ENCODE results near the gene CDK14. TPM values are rescaled to one million over a fixed set of nuclear protein-coding genes. Genes with fewer than 3 reads are reported as not detected.

CDK14 gene
- total RNA-seq, 1 experiment from 2014 or later: 19.6 TPM

DNA sequence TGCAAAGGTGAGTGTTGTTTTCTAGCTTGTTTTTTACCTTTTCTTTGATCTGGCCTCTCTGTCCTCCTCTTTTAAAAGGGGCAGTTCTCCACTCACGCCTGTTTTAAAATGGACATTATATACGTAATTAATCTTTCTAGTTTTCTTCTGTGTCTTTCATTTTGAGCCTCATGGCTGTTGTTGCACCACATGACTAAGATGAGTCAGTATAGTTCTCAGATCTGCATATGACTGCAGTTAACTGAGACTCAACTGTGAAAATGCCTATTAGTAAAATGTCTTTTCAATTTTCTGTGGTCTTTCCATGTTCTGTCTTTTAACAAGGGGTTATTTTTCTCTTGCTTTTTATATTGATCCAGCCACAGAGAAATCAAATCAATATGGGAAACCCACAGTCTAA is 296.1 kb downstream of the CDK14 start:
- DNase-seq (ENCODE audit: low spot score): no peak

DNA sequence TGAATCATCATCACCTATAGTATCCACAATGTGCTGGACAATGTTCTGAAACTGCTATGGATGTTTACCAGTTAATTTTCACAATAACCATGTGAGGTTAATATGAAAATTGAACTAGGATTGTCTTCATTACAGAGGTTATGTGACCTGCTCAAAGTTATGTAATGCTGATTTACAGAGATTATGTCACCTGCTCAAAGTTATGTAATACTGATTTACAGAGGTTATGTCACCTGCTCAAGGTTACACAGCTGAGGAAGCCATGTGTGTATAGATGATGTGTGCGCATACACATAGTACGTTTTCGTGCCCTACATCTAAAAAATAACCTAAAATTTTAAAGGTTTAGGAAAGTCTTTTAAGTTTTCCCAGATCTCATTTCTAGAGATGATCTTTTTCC is 298.0 kb downstream of the CDK14 start:
- DNase-seq (ENCODE audit: low spot score): no peak

DNA sequence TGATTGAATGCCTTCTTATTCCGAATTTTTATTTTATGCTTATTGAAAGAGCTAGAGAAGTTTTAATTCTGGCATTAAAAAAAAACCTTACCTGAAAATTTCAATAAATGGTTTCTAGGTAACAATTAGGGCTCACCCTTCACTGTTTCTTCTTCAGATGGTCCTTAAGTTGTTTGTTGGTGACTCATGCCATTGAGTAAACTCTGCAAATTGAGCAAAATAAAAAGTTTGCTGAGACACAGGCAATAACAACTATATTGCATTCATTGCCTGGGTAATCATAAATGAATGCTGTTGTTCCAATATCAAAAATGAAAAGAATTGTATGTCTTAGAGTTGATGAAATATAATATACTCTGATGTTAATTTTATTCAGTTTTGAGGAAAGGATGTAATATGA is 300.3 kb downstream of the CDK14 start:
- no peak for DNase-seq (ENCODE audit: low spot score)

DNA sequence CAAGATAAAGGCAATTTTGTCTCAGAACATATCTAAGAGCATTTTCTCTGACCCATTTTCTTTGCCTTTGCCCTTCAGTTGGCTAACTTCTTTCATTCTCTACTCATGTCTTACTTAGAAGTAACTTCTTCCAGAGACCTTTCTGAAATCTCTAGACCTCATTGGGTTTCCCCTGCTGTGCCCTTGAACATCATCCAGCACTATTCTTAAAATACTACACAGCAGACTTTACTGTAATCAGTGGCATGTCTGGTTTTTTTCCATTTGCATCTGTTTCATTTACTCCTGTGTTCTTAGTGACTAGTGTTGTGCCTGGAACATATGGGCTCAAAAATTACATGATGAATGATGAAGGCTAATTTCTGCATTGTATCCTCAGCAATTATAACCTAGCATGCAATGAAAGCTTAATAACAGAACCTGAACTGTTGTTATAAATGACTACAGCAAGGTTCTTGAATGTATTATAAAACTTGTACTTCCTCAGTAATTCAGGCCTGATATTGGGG is 301.9 kb downstream of the CDK14 start:
- no peak for DNase-seq (ENCODE audit: low spot score)

DNA sequence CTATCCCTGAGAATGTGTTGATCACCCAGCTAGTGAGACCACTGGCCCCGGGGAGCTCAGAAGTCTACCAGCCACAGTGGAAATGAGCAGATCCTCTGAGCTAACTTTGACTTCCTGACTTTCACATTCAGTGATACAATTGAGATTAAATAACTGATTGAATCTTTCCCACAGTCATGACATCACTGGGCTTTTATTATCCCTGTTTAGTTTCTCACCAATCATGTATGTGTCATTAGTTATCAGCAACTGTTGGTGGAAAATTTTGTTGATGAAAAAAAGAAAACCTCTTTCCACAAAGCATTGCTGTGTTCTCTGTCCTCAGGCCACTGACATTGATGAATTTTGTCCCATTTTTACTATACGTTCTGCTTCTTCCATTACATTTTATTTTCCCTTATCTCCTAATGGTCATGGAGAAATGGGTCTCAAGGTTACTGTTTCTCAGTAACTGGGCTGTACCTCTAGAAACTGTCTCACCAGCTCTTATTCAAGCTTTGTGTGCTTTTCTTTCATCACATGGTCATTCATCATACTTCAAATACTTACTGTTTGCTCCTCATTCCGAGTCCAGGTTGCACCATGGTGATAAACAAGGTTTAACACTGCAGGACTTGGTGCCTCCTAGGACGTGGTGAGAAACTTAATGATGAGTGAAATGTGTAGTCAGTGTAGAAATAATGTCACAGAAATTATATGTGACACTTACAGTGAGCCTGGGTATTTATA is 304.7 kb downstream of the CDK14 start:
- DNase-seq (ENCODE audit: low spot score): no peak

DNA sequence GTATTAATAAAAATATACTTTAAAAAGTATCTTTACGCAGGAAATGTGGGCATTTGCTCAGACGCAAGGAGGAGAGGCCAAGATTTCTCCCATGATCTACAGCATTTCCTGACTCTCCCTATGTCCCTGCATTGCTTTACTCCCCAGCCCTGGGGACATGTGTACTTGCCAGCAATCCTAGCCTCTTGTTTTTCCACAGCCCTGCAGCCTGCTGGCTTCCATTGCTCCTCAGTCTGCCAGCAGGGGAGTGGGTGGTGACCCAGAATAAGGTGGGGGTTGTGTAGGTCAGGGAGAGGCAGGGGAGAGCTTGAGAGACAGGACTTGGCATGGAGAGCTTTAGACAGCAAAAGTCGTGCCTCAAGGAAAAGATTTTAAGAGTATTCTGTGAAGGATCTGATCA is 307.7 kb downstream of the CDK14 start:
- no peak for DNase-seq (ENCODE audit: low spot score)

DNA sequence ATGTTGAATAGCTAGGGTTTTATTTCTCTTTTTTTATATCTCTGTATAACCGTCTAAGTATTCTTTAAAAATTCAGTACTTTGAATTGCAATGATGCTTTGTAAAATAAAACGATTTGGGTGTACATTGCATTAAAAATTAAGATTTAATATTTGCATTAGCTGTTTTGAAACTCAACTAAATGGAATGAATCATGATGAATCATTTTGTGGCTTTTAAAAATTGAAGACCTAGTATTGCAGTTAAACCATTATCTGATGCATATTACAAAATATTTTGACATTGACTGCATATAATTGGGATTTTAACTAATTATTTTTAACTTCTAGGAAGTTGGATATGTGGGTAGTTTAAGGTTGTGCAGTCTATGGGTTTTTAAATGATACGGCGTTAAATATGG is 314.0 kb downstream of the CDK14 start:
- peak; percentile 2 for DNase-seq (ENCODE audit: low spot score)

DNA sequence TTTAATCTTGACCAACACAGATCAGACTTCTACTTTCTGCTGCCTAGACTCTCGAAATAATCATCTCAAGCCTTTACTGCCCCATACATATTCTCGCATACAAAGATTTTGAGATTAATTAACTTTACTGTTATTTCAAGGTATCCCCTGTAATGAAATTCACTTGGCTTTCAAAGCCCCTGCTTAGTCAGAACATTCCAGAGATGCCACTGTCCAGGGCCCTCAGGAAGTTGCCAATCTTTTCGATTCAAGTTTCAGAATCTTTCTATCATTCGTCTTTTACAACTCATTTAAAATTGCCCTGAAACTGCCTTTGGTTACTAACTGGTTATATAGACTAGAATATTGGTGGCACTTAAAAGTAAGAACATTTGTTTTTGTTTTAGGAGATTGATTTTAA is 320.2 kb downstream of the CDK14 start:
- no peak for DNase-seq (ENCODE audit: low spot score)

DNA sequence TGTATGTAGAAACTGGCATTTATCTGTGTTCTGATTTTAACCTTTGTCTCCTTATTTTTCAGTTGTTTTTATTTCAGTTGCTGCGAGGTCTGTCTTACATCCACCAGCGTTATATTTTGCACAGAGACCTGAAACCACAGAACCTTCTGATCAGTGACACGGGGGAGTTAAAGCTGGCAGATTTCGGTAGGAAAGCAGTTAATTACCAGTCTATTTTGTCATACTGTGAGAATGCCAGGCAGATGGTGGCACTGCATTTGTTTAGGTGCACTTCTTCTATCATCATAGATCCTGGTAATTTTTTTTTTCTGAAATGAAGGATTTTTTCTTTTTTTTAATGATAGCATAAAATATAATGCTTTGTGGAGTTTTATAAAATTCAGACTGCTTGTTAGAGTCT is 321.4 kb downstream of the CDK14 start:
- DNase-seq (ENCODE audit: low spot score): no peak

DNA sequence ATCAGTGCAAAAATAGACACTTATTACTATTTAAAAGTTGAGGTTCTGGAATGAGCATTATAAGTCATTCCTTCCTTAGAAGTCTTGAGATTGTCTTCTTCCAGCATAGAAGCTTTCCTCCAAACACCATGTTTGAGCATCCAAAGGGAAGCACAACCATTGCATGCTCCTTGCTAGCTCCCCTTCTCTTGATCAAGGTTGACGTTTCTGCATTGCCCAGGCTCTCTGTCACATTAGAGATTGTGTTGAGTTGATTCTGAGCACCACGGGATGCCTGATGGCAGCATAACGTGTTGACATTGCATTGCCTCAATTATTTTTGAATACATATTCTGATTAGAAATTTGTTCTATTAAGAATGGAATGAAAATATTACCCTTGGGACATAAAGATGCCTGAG is 322.2 kb downstream of the CDK14 start:
- DNase-seq (ENCODE audit: low spot score): no peak

DNA sequence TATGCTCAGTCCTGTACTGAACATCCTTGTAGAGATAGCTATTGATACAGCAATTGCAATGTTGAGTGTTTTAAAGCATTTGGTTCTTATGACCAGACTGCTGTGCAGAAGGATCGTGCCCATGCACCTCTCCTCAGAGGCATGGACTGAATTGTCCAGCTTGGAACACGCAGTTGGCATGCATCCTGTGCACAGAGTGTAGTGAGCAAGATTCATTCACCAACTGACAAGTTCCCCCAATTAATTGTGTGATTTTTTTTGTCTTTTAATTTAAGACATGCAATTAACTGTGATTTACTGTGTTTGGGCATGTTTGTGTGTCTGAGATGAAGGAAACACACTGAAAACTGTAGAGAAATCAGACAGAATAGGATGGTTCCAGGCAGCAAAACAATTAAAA is 323.7 kb downstream of the CDK14 start:
- DNase-seq (ENCODE audit: low spot score): no peak

DNA sequence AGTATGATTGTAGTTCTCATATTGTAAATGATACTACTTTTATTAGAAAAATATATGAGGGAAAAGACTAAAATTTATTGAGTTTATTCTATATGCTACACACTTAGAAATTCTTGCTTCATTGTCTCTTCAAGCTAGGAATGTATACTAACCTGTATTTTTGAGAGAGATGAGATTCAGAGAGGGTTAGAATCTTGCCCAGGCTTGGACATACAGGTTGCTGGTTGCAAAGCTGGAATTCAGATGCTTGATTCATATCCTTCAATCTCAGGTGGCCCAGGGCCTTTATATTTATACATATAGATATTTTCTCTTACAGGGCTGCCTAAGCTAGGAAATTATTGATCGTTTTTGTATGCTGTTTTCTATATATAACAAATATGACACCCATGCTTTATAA is 324.2 kb downstream of the CDK14 start:
- no peak for DNase-seq (ENCODE audit: low spot score)

DNA sequence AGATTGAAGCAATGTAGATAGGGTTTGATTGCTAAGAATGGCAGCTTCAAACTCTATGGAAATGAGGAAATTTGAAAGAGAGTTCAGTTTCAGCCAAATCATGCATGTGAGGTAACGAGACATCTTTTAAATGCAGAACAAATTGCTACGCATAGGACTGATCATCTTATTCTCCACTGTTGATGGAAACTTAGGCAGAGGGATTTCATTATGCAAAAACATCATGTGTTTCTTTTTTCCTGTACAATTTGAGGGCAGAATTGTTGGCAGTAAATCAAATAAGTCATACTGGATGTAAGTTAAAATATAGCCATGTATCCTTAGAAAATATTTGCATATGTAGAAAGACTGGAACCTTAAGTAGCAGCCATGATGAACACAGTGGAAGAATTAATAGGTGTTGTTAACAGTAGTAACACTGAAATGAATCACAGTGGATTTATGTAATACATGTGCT is 327.4 kb downstream of the CDK14 start:
- no peak for DNase-seq (ENCODE audit: low spot score)

DNA sequence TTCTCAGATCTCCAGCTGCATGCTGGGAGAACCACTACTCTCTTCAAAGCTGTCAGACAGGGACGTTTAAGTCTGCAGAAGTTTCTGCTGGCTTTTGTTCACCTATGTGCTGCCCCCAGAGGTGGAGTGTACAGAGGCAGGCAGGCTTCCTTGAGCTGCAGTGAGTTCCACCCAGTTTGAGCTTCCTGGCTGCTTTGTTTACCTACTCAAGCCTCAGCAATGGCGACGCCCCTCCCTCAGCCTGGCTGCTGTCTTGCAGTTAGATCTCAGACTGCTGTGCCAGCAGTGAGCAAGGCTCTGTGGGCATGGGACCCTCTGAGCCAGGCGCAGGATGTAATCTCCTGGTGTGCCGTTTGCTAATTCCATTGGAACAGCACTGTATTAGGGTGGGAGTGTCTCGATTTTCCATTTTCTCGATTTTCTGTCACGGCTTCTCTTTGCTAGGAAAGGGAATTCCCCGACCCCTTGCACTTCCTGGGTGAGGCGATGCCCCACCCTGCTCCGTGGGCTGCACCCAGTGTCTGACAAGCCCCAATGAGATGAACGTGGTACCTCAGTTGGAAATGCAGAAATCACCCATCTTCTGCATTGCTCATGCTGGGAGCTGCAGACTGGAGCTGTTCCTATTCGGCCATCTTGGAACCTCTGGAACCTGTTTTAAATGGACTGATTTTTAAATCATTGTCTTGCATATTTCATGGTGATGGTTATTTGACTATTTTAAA is 332.7 kb downstream of the CDK14 start:
- peak; percentile 26 for DNase-seq (ENCODE audit: low spot score)

DNA sequence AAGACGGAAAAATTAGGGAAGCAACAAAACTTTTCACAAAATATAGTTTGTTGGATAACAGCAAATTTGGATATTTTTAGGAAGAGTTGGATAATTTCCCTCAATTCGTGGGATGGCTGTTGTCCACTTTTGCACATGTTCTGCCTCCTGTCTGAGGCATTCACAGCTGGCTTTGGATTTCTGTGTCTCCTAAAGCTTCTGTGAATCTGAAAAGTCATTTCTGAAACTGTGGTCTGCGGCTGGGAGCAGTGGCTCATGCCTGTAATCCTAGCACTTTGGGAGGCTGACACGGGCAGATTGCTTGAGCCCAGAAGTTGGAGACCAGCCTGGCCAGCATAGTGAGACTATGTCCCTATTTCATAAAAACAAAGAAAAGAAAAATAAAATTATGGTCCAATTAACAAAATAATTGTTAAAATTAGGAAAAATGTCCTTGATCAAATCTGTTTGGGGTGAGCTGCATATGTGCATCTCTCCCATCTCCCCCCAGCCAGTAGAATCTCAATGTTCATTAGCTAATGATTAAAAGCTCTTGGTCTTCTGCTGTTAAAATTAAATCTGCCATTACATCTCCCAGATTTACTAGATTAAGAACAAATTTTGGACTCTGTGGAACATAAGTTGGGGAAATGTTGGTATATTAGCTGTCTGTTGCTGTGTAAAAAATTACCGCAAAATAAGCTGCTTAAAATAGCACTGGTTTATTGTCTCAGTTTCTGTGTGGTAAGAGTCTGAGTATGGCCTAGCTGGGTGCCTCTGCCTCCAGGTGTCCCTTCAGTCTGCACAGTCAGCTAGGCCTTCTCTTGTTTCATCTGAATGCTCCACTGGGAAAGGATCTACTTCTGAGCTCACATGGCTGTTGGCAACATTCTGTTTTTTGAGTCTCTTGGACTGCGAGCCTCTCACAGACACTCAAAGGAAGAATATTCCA is 336.1 kb downstream of the CDK14 start:
- DNase-seq (ENCODE audit: low spot score): no peak

DNA sequence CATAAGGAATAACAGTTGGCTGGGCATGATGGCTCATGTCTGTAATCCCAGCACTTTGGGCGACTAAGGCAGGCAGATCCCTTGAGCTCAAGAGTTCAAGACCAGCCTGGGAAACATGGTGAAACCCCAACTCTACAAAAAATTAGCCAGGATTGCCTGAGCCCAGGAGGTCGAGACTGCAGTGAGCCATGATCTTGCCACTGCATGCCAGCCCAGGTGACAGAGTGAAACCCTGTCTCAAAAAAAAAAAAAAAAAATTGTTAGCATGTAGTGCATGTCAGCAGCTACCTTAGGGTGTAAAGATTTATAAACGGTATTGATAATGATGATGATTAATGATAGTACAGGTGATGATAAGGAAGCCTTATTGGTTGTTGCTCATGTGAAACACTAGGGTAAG is 336.9 kb downstream of the CDK14 start:
- no peak for DNase-seq (ENCODE audit: low spot score)

DNA sequence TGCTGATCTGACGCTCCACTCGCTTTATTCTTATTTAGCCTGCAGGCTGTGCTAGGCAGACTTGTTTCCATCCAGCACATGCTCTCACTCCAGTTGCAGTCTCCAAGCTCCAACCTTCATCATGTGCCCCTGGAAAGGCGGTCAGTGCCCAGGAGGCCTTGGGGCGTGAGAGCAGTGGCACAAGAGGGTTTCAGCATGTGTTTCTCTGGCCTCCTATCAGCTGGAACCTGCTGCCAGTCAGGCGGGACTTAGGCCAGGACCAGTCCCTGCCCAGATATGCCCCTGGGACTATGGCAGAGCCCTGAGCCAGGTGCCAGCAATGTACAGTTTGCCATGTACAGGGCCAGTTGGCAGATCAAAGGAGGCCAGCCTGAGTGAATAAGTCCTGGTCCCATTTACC is 337.9 kb downstream of the CDK14 start:
- DNase-seq (ENCODE audit: low spot score): no peak

DNA sequence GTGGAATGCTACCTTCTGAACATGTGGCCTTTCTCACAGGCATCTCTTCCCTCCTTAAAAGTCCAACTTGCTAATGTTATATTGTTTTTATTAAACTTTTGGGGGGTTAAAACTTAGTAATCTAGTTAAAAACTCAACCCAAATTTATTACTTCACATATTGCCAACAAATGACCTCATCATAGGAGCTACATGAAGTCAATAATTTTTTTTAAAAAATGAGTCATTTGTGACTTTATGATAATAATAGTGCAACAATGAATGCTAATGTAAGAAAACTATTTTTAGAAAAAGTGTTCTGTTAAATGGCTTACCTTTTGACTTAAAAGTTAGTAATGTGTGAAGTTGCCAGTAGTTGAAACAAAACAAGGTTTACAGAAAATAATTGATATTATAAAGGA is 342.2 kb downstream of the CDK14 start:
- no peak for DNase-seq (ENCODE audit: low spot score)

DNA sequence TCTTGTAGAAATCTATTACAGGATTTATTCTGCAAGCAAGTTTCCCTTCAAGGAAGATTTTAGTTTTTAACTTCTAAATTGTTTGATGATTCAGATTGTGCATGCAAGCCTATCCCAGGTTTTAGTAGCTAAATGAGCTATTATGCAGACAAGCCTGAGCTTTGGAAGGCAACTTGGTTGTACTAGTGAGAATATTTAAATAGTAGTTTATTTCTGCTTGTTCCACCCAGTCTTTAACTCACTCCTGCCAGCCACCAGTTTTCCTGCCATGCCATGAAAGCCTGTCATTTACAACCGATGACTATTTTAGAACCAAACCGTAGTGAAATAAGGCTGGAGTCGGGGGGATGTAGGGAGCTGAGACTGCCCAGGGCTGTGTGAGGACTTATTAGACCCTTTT is 343.5 kb downstream of the CDK14 start:
- DNase-seq (ENCODE audit: low spot score): no peak

DNA sequence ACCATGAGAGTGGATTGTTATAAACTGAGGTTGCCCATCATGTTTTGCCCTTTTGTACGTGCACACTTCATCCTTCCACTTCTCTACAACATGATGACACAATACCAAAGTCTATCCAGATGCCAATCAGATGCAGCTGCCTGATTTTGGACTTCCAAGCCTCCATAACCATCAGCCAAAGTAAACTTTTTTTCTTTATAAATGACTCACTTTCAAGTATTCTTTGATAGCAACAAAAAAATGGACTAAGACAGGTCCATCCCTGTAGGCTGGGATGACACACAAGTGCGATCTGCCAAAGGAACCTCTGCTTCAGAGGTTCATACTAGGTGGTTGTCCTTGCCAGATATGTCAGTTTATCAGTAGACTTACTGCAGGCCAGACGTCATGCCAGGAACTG is 347.9 kb downstream of the CDK14 start:
- DNase-seq (ENCODE audit: low spot score): no peak

DNA sequence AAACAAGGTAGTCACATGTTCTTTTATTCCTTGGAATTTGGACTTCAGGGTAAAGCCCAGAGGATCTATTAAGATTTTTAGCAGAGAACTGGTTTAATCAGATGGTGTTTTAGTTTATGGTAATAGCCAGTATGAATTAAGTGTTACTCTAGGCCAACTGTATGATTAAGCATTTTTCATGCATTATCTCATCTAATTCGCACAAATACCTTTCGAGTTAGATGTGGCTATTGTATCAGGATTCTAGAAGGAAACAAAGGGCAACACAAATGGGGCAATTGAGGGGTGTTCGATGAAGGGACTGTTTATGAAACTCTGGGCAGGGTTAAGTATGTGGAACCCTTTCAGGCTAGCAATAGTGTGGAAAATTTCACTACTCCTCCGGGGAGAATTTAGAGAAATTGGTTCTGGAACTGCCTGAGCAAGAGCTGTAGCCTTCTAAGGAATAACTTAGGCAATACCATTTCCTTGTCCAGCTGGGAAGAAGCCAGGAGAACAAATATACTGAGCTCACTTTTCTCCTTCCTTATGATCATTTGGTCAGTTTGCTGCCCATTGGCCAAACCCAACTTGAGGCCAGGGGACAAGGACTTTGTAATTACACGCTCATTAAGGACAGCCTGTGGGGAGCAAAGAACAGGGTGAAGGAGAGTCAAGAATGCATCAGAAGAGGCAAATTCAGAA is 349.1 kb downstream of the CDK14 start:
- DNase-seq (ENCODE audit: low spot score): no peak

Data from A172 (cell line).